ENCODE measurements around the gene ARHGAP42.
"Not testable (repeated sequence)": the region's sequence is repeated elsewhere in the genome, so short reads cannot be mapped to it uniquely, and the experiment has no call there.

Gene ARHGAP42

GRCh38 chr11:100878474-100878873 is 191.4 kb downstream of the ARHGAP42 start:
- DNase-seq = no peak

- DNase-seq = no peak
Observed at GRCh38 chr11:100882957-100883356, 195.9 kb downstream of the ARHGAP42 start.

GRCh38 chr11:100883830-100884229 is 196.7 kb downstream of the ARHGAP42 start:
- DNase-seq = no peak

- no peak for DNase-seq
Observed at GRCh38 chr11:100887659-100888058, 200.6 kb downstream of the ARHGAP42 start.

- DNase-seq = no peak
Observed at GRCh38 chr11:100888836-100889235, 201.7 kb downstream of the ARHGAP42 start.

- DNase-seq = no peak
Observed at GRCh38 chr11:100889758-100890157, 202.7 kb downstream of the ARHGAP42 start.

GRCh38 chr11:100890789-100891188 is 203.7 kb downstream of the ARHGAP42 start:
- no peak for DNase-seq

- no peak for DNase-seq
Observed at GRCh38 chr11:100892886-100893285, 205.8 kb downstream of the ARHGAP42 start.

GRCh38 chr11:100895449-100895848 is 208.4 kb downstream of the ARHGAP42 start:
- DNase-seq = no peak

- DNase-seq = not testable (repeated sequence)
Observed at GRCh38 chr11:100895976-100896375, 208.9 kb downstream of the ARHGAP42 start.

GRCh38 chr11:100901471-100901870 is 214.4 kb downstream of the ARHGAP42 start:
- not testable (repeated sequence) for DNase-seq

GRCh38 chr11:100902454-100903141 is 215.5 kb downstream of the ARHGAP42 start:
- DNase-seq = no peak

- no peak for DNase-seq
Observed at GRCh38 chr11:100903284-100903683, 216.2 kb downstream of the ARHGAP42 start.

- no peak for DNase-seq
Observed at GRCh38 chr11:100905684-100906083, 218.6 kb downstream of the ARHGAP42 start.

GRCh38 chr11:100908746-100909145 is 221.7 kb downstream of the ARHGAP42 start:
- no peak for DNase-seq

- no peak for DNase-seq
Observed at GRCh38 chr11:100910808-100911207, 223.7 kb downstream of the ARHGAP42 start.

- DNase-seq = no peak
Observed at GRCh38 chr11:100914415-100915110, 227.5 kb downstream of the ARHGAP42 start.

GRCh38 chr11:100918551-100919500 is 231.7 kb downstream of the ARHGAP42 start:
- DNase-seq = no peak

GRCh38 chr11:100920593-100920992 is 233.5 kb downstream of the ARHGAP42 start:
- DNase-seq = no peak

- no peak for DNase-seq
Observed at GRCh38 chr11:100922121-100922520, 235.0 kb downstream of the ARHGAP42 start.

- no peak for DNase-seq
Observed at GRCh38 chr11:100923555-100923954, 236.5 kb downstream of the ARHGAP42 start.

- no peak for DNase-seq
Observed at GRCh38 chr11:100925935-100926334, 238.8 kb downstream of the ARHGAP42 start.

GRCh38 chr11:100927579-100927978 is 240.5 kb downstream of the ARHGAP42 start:
- no peak for DNase-seq

Data from 8988T (cell line).